RWPE2 (cell line): ENCODE data around the gene AGPAT4.

Experiments used
- ATAC-seq: fragments of 200-7000 bp; cut with Tn5 transposase; 3 replicates; pipeline ENCODE4 v1.9.1; 2021; ENCODE audit warnings: low read depth
- DNase-seq: peaks from one replicate; pipeline ENCODE4 v3.0.0-alpha.2; 2020; ENCODE audit warnings: low spot score
- H3K27ac ChIP-seq: fragments of 450-650 bp; 2 replicates; pipeline ENCODE4 v1.5.1; 2017; ENCODE audit warnings: mild to moderate bottlenecking; ENCODE audit not compliant: poor library complexity, severe bottlenecking
- H3K27me3 ChIP-seq: fragments of 250-450 bp; sonication (Bioruptor Pico); 2 replicates; pipeline ENCODE4 v1.5.1; 2021; ENCODE audit warnings: mild to moderate bottlenecking, moderate library complexity; ENCODE audit not compliant: insufficient read depth, poor library complexity, severe bottlenecking
- H3K36me3 ChIP-seq: fragments of 250-450 bp; sonication (Bioruptor Pico); 2 replicates; pipeline ENCODE4 v1.5.1; 2020; ENCODE audit warnings: low read depth, mild to moderate bottlenecking, moderate library complexity
- H3K4me1 ChIP-seq: fragments of 250-450 bp; sonication (Bioruptor Pico); 2 replicates; pipeline ENCODE4 v1.5.1; 2021; ENCODE audit warnings: mild to moderate bottlenecking, moderate library complexity; ENCODE audit not compliant: insufficient read depth, poor library complexity, severe bottlenecking
- H3K4me3 ChIP-seq: fragments of 250-450 bp; sonication (Bioruptor Pico); 2 replicates; pipeline ENCODE4 v1.5.1; 2021; ENCODE audit warnings: mild to moderate bottlenecking, moderate library complexity; ENCODE audit not compliant: severe bottlenecking
- H3K9me3 ChIP-seq: fragments of 250-450 bp; sonication (Bioruptor Pico); 2 replicates; pipeline ENCODE4 v1.5.1; 2021; ENCODE audit warnings: mild to moderate bottlenecking, moderate library complexity; ENCODE audit not compliant: severe bottlenecking
- CTCF ChIP-seq: fragments of 450-650 bp; IDR thresholded peaks from one replicate; pipeline ENCODE4 v1.5.1; 2017; ENCODE audit warnings: mild to moderate bottlenecking, moderate library complexity; ENCODE audit not compliant: poor library complexity, severe bottlenecking

AGPAT4 gene

DNA sequence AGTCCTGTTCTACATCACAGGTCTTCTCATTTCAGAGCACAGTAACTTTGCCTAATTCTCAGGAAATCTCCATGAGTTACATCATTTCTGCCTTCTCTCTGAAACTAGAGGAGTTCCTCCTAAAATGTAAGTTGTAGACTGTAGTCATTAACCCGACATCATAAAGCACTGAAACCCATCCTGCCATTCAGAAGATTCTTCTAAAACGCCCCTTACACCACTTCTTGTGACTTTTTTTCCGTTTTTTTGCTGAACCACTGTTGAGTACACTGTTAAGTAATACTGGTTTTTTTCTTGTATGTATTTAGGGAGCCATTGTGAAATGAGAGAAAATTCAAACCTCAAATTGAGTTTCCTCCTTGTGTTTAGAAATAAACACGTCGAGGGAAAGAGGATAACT, 164.9 kb downstream of the AGPAT4 start:
- no peaks in the 10 kb centered on the region for H3K9me3 ChIP-seq
- no peak for ATAC-seq
- peaks cover 88% of the 10 kb centered on the region for H3K36me3 ChIP-seq
- no peak for DNase-seq
- no peaks in the 10 kb centered on the region for H3K27me3 ChIP-seq
- TF ChIP-seq CTCF = no peak
- no peak overlapping the region for H3K4me3 ChIP-seq
- no peak overlapping the region for H3K27ac ChIP-seq
- H3K4me1 ChIP-seq = peaks cover 8% of the 10 kb centered on the region

- H3K4me3 ChIP-seq = no peak overlapping the region
- no peaks in the 10 kb centered on the region for H3K27me3 ChIP-seq
- H3K4me1 ChIP-seq = peaks cover 8% of the 10 kb centered on the region
- DNase-seq (no peak), ATAC-seq (no peak)
- peaks cover 90% of the 10 kb centered on the region for H3K36me3 ChIP-seq
- H3K9me3 ChIP-seq = no peaks in the 10 kb centered on the region
- H3K27ac ChIP-seq = no peak overlapping the region
- no peak for TF ChIP-seq CTCF
These were observed 165.8 kb downstream of the AGPAT4 start for GRCh38 chr6:161107779-161108730.

GRCh38 chr6:161105408-161105807, 168.5 kb downstream of the AGPAT4 start:
- peaks cover 89% of the 10 kb centered on the region for H3K36me3 ChIP-seq

GRCh38 chr6:161104966-161105365, 168.9 kb downstream of the AGPAT4 start:
- ATAC-seq = peak; percentile 44; the same call in 1 of the 3 replicates
- Histone ChIP-seq H3K4me1 (peaks cover 8% of the 10 kb centered on the region), H3K27me3 (no peaks in the 10 kb centered on the region), H3K27ac (peak overlapping the region; percentile 31), H3K4me3 (no peak overlapping the region), H3K9me3 (no peaks in the 10 kb centered on the region), H3K36me3 (peaks cover 88% of the 10 kb centered on the region)
- DNase-seq = no peak
- TF ChIP-seq CTCF = no peak

More at GRCh38 chr6:161105408-161105807, 168.5 kb downstream of the AGPAT4 start:
- H3K4me3 ChIP-seq = no peak overlapping the region
- H3K27me3 ChIP-seq = no peaks in the 10 kb centered on the region
- H3K4me1 ChIP-seq = peaks cover 8% of the 10 kb centered on the region
- no peaks in the 10 kb centered on the region for H3K9me3 ChIP-seq
- TF ChIP-seq CTCF = no peak
- DNase-seq (no peak), ATAC-seq (peak; percentile 58; the same call in 1 of the 3 replicates)
- peak overlapping the region; percentile 31 for H3K27ac ChIP-seq

GRCh38 chr6:161103475-161103874, 170.4 kb downstream of the AGPAT4 start:
- H3K36me3 ChIP-seq = peaks cover 88% of the 10 kb centered on the region
- H3K27me3 ChIP-seq = no peaks in the 10 kb centered on the region
- DNase-seq (no peak), ATAC-seq (no peak)
- no peak overlapping the region for H3K4me3 ChIP-seq
- H3K27ac ChIP-seq = no peak overlapping the region
- peaks cover 8% of the 10 kb centered on the region for H3K4me1 ChIP-seq
- no peak for TF ChIP-seq CTCF
- no peaks in the 10 kb centered on the region for H3K9me3 ChIP-seq
